Chondrocyte (in vitro differentiated cells): Measurements from ENCODE around the gene SESN3. TPM values are rescaled to one million over a fixed set of nuclear protein-coding genes. Genes with fewer than 3 reads are reported as not detected.

Experiments
- DNase-seq: peaks from one replicate; pipeline ENCODE4 v3.0.0; 2021; ENCODE audit warnings: mixed read lengths, low spot score
- H3K27ac Mint-ChIP-seq: one replicate; pipeline ENCODE4 v1.8.0; 2021; ENCODE audit warnings: mild to moderate bottlenecking, moderate library complexity, mixed read lengths; ENCODE audit not compliant: unreplicated experiment
- H3K27me3 Mint-ChIP-seq: 2 replicates; pipeline ENCODE4 v1.8.0; 2021; ENCODE audit warnings: low read depth, mixed read lengths
- H3K36me3 Mint-ChIP-seq: 2 replicates; pipeline ENCODE4 v1.8.0; 2021; ENCODE audit warnings: low read depth, mixed read lengths
- H3K4me1 Mint-ChIP-seq: 2 replicates; pipeline ENCODE4 v1.8.0; 2021; ENCODE audit warnings: low read depth, mild to moderate bottlenecking, mixed read lengths
- H3K4me3 Mint-ChIP-seq: one replicate; pipeline ENCODE4 v1.8.0; 2021; ENCODE audit warnings: mild to moderate bottlenecking, moderate library complexity, mixed read lengths; ENCODE audit not compliant: unreplicated experiment
- H3K9me3 Mint-ChIP-seq: 2 replicates; pipeline ENCODE4 v1.8.0; 2021; ENCODE audit warnings: low read depth, mixed read lengths
- total RNA-seq: library from RNA; stranded (reverse); gene quantifications from 3 replicates; pipeline ENCODE4 v1.2.1, GENCODE V29; 2021
- TF ChIP-seq, protein P1 (sequence below): fragments of 200-600 bp; sonication (generic); IDR thresholded peaks from 2 replicates; pipeline ENCODE4 v1.5.0; 2021; ENCODE audit warnings: antibody characterized with exemption, mild to moderate bottlenecking, moderate library complexity

Gene SESN3
- total RNA-seq, 1 donor from 2014 or later: 104 TPM

DNA sequence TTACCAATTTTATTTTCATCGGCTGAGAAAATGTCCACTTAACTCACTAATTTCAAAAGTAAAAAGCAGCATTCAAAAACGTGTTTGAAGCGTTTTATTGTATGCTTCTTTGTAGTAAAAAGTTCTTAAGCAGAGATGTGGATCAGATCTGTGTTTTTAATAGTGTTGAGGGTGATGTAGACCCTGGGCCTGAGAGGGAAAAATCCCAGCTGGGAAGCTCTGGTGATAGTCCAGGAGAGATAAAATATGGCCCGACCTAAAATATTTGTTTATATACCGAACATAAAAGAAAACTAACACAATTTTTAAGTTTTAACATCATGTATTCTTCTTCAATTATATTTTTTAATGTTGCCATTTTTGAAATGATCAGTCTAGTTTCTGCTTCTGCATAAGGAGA, 35.2 kb downstream of the SESN3 start:
- Mint-ChIP-seq H3K4me3 (no peak overlapping the region), H3K27me3 (no peaks in the 10 kb centered on the region), H3K27ac (no peak overlapping the region), H3K9me3 (no peaks in the 10 kb centered on the region), H3K36me3 (peaks cover 12% of the 10 kb centered on the region), H3K4me1 (peaks cover 48% of the 10 kb centered on the region)
- TF ChIP-seq, protein P1, sequence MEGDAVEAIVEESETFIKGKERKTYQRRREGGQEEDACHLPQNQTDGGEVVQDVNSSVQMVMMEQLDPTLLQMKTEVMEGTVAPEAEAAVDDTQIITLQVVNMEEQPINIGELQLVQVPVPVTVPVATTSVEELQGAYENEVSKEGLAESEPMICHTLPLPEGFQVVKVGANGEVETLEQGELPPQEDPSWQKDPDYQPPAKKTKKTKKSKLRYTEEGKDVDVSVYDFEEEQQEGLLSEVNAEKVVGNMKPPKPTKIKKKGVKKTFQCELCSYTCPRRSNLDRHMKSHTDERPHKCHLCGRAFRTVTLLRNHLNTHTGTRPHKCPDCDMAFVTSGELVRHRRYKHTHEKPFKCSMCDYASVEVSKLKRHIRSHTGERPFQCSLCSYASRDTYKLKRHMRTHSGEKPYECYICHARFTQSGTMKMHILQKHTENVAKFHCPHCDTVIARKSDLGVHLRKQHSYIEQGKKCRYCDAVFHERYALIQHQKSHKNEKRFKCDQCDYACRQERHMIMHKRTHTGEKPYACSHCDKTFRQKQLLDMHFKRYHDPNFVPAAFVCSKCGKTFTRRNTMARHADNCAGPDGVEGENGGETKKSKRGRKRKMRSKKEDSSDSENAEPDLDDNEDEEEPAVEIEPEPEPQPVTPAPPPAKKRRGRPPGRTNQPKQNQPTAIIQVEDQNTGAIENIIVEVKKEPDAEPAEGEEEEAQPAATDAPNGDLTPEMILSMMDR: no peak
- no peak for DNase-seq

GRCh38 chr11:95193541-95193940, 37.5 kb downstream of the SESN3 start:
- TF ChIP-seq, protein P1: no peak
- Mint-ChIP-seq H3K9me3 (no peaks in the 10 kb centered on the region), H3K27ac (no peak overlapping the region), H3K27me3 (no peaks in the 10 kb centered on the region), H3K36me3 (peaks cover 32% of the 10 kb centered on the region), H3K4me1 (peaks cover 37% of the 10 kb centered on the region), H3K4me3 (no peak overlapping the region)
- no peak for DNase-seq

GRCh38 chr11:95192717-95193116, 38.3 kb downstream of the SESN3 start:
- TF ChIP-seq, protein P1: no peak
- H3K27me3 Mint-ChIP-seq: no peaks in the 10 kb centered on the region
- H3K4me3 Mint-ChIP-seq: no peak overlapping the region
- H3K27ac Mint-ChIP-seq: no peak overlapping the region
- H3K36me3 Mint-ChIP-seq: peaks cover 33% of the 10 kb centered on the region
- DNase-seq: no peak
- H3K9me3 Mint-ChIP-seq: no peaks in the 10 kb centered on the region
- H3K4me1 Mint-ChIP-seq: peaks cover 35% of the 10 kb centered on the region

- DNase-seq: no peak
- peaks cover 19% of the 10 kb centered on the region for H3K4me1 Mint-ChIP-seq
- H3K9me3 Mint-ChIP-seq: no peaks in the 10 kb centered on the region
- no peak overlapping the region for H3K27ac Mint-ChIP-seq
- peaks cover 43% of the 10 kb centered on the region for H3K36me3 Mint-ChIP-seq
- H3K4me3 Mint-ChIP-seq: no peak overlapping the region
- no peaks in the 10 kb centered on the region for H3K27me3 Mint-ChIP-seq
- TF ChIP-seq, protein P1: no peak
Observed at GRCh38 chr11:95187723-95188122, 43.3 kb downstream of the SESN3 start.

GRCh38 chr11:95182397-95182796, 48.6 kb downstream of the SESN3 start:
- Mint-ChIP-seq H3K4me1 (peaks cover 10% of the 10 kb centered on the region), H3K27ac (no peak overlapping the region), H3K36me3 (peaks cover 29% of the 10 kb centered on the region), H3K9me3 (no peaks in the 10 kb centered on the region), H3K4me3 (no peak overlapping the region), H3K27me3 (no peaks in the 10 kb centered on the region)
- DNase-seq: no peak
- TF ChIP-seq, protein P1: no peak
